GM12878 (cell line): Measurements from ENCODE around the gene STX12. TPM values are rescaled to one million over a fixed set of nuclear protein-coding genes. Genes with fewer than 3 reads are reported as not detected.

Experiments used
- ATAC-seq: fragments of 200-7000 bp; cut with Tn5 transposase; 3 replicates; pipeline ENCODE4 v1.9.1; 2020; ENCODE audit warnings: mild to moderate bottlenecking, moderate library complexity
- BruUV-seq: library from RNA; stranded (reverse); fragments of 400-500 nt; replicated peaks from 2 replicates; lab custom pipeline; 2021; lab: Mats Ljungman, UMichigan
- CTCF ChIA-PET: fragments of 300-600 bp; sonication (Branson Sonifier 250); formaldehyde crosslinking; extraction: SDS; loops from one replicate; lab custom pipeline; 2021; ENCODE audit warnings: inconsistent platforms; lab: Yijun Ruan, JAX
- POLR2A ChIA-PET: fragments of 350-600 bp; formaldehyde crosslinking; extraction: SDS; loops from one replicate; lab custom pipeline; 2021; ENCODE audit warnings: inconsistent platforms; lab: Charles Lee
- RAD21 ChIA-PET: fragments of 300-600 bp; sonication (Branson Sonifier 250); formaldehyde crosslinking; loops from one replicate; lab custom pipeline; 2023; ENCODE audit warnings: antibody characterized with exemption; ENCODE audit not compliant: unreplicated experiment; lab: Charles Lee
- SMC1A ChIA-PET: fragments of 300-600 bp; sonication (Branson Sonifier 250); formaldehyde crosslinking; loops from one replicate; lab custom pipeline; 2023; ENCODE audit not compliant: unreplicated experiment, uncharacterized antibody; lab: Charles Lee
- DNase-seq: peaks from one replicate; pipeline ENCODE4 v3.0.0-alpha.2; 2011; ENCODE audit warnings: low read depth, low spot score
- FAIRE-seq: peaks from 3 replicates; lab custom pipeline; 2011; peaks lifted over from hg19 to GRCh38; lab: Jason Lieb, UNC
- H2AFZ ChIP-seq: 2 replicates; pipeline ENCODE4 v1.6.0; 2011; ENCODE audit warnings: low read depth, low read length, control low read depth; ENCODE audit not compliant: control insufficient read depth
- H3K27ac ChIP-seq: 2 replicates; pipeline ENCODE4 v1.5.1; 2011; ENCODE audit warnings: control low read depth; ENCODE audit not compliant: control insufficient read depth, insufficient read depth
- H3K27me3 ChIP-seq, 2 experiments: replicated peaks in 1 of 2; 2 replicates each; pipeline versions ENCODE4 v1.6.0 to v1.6.1; 2011; ENCODE audit warnings: low read length in 1 of 2; ENCODE audit not compliant: control insufficient read depth in 2 of 2, insufficient read depth in 2 of 2
- H3K36me3 ChIP-seq, 2 experiments: 2 replicates each; pipeline ENCODE4 v1.5.1; 2011; ENCODE audit warnings: low read length in 1 of 2; ENCODE audit not compliant: control insufficient read depth in 2 of 2, insufficient read depth in 2 of 2
- H3K4me1 ChIP-seq: 2 replicates; pipeline ENCODE4 v1.6.1; 2011; ENCODE audit warnings: mild to moderate bottlenecking, low read length, moderate library complexity, mixed read lengths; ENCODE audit not compliant: control insufficient read depth, insufficient read depth
- H3K4me2 ChIP-seq: 2 replicates; pipeline ENCODE4 v1.6.0; 2011; ENCODE audit warnings: control low read depth; ENCODE audit not compliant: control insufficient read depth, insufficient read depth
- H3K4me3 ChIP-seq: fragments of 200-600 bp; sonication (generic); 2 replicates; pipeline ENCODE4 v1.5.1; 2016
- H3K79me2 ChIP-seq: 2 replicates; pipeline ENCODE4 v1.6.0; 2011; ENCODE audit warnings: low read length; ENCODE audit not compliant: control insufficient read depth, insufficient read depth
- H3K9ac ChIP-seq: 2 replicates; pipeline ENCODE4 v1.8.0; 2011; ENCODE audit warnings: low read length, control low read depth, mixed read lengths; ENCODE audit not compliant: control insufficient read depth, insufficient read depth
- H3K9me3 ChIP-seq: replicated peaks from 3 replicates; pipeline ENCODE4 v1.5.1; 2011; ENCODE audit warnings: mild to moderate bottlenecking, low read length; ENCODE audit not compliant: control insufficient read depth, insufficient read depth
- H4K20me1 ChIP-seq: 2 replicates; pipeline ENCODE4 v1.6.0; 2011; ENCODE audit not compliant: control insufficient read depth, insufficient read depth
- BCL11A ChIP-seq: IDR thresholded peaks from 2 replicates; pipeline ENCODE4 v1.6.1; 2011; ENCODE audit warnings: low read depth, low read length
- CBX5 ChIP-seq: sonication (generic); IDR thresholded peaks from 2 replicates; pipeline ENCODE4 v1.6.1; 2016; ENCODE audit warnings: low read depth, moderate library complexity, mild to moderate bottlenecking, inconsistent platforms
- CHD4 ChIP-seq: fragments of 200-600 bp; sonication (generic); IDR thresholded peaks from 2 replicates; pipeline ENCODE4 v1.6.1; 2016; ENCODE audit warnings: mild to moderate bottlenecking
- E2F4 ChIP-seq: IDR thresholded peaks from 2 replicates; pipeline ENCODE4 v1.6.1; 2012; ENCODE audit warnings: low read depth, low read length, improper control_type of control experiment
- GATAD2B ChIP-seq: fragments of 450-650 bp; conservative IDR thresholded peaks from 2 replicates; pipeline ENCODE4 v1.6.1; 2017; ENCODE audit warnings: low read depth, mild to moderate bottlenecking, moderate library complexity
- MXI1 ChIP-seq: fragments of 150-350 bp; IDR thresholded peaks from 2 replicates; pipeline ENCODE4 v1.6.1; 2011; ENCODE audit warnings: low read depth, mild to moderate bottlenecking, inconsistent platforms, low read length, improper control_type of control experiment
- MYC ChIP-seq: IDR thresholded peaks from 2 replicates; pipeline ENCODE4 v1.6.1; 2011; ENCODE audit warnings: mild to moderate bottlenecking, low read length, moderate library complexity, inconsistent platforms; ENCODE audit not compliant: insufficient read depth, insufficient replicate concordance, insufficient read length, severe bottlenecking
- PBX3 ChIP-seq: IDR thresholded peaks from 2 replicates; pipeline ENCODE4 v1.6.1; 2011; ENCODE audit warnings: mild to moderate bottlenecking, low read depth, low read length, moderate library complexity; ENCODE audit not compliant: insufficient replicate concordance
- RCOR1 ChIP-seq: conservative IDR thresholded peaks from 2 replicates; pipeline ENCODE4 v1.6.1; 2012; ENCODE audit warnings: low read depth, low read length, improper control_type of control experiment
- RELA ChIP-seq: fragments of 450-650 bp; IDR thresholded peaks from 2 replicates; pipeline ENCODE4 v1.8.0; 2014; ENCODE audit warnings: borderline replicate concordance; ENCODE audit not compliant: partially characterized antibody
- SREBF2 ChIP-seq: IDR thresholded peaks from 2 replicates; pipeline ENCODE4 v1.6.1; 2012; ENCODE audit warnings: mild to moderate bottlenecking, low read length
- ZNF384 ChIP-seq: IDR thresholded peaks from 2 replicates; pipeline ENCODE4 v1.6.1; 2012; ENCODE audit warnings: low read depth, mild to moderate bottlenecking, low read length, improper control_type of control experiment, borderline replicate concordance
- WGBS: methylation state at CpG from one replicate; pipeline ENCODE4 v1.1.6; 2016; ENCODE audit warnings: low lambda C conversion rate; ENCODE audit not compliant: insufficient replicate concordance, insufficient coverage; ENCODE audit errors: missing lambda C conversion rate; 5-methylcytosine and 5-hydroxymethylcytosine counted together
- in situ Hi-C: fragments of 300-500 bp; cut with MboI; formaldehyde crosslinking; loops from 9 replicates; pipeline ENCODE4 v1.14.3; 2018; ENCODE audit warnings: mixed read lengths
- intact Hi-C: fragments of 100-400 bp; cut with micrococcal nuclease; formaldehyde crosslinking; loops from one replicate; pipeline ENCODE4 v1.14.2; 2022; ENCODE audit not compliant: unreplicated experiment
- polyA plus RNA-seq, 11 experiments: library from polyadenylated mRNA; depleted of rRNA in 4 of 11; unstranded in 6 of 11; stranded (reverse) in 5 of 11; fragments of >200 nt; fragmentation: Nextera tagmentation in 4 of 11; fragmentation: Illumina TruSeq in 1 of 11; extraction: Ambion mirVana in 4 of 11; extraction: Trizol in 1 of 11; gene quantifications; 1 replicate in 1 of 11; 2 replicates in 10 of 11; pipeline versions ENCODE4 v1.2.1 to v1.2.3, GENCODE V29; 2011 to 2016; ENCODE audit warnings: inconsistent platforms in 2 of 11, missing spikeins in 2 of 11, low read depth in 1 of 11
- total RNA-seq, 4 experiments: library from RNA; depleted of rRNA in 3 of 4; stranded (reverse); fragments of >200 nt in 3 of 4; fragmentation: Illumina TruSeq in 1 of 4; extraction: Trizol in 1 of 4; gene quantifications; 2 replicates each; pipeline versions ENCODE4 v1.2.1 to v1.2.3, GENCODE V29; 2013 to 2021

Gene STX12
- total and polyA plus RNA-seq, 10 of the 15 experiments (the other 5 are each of a cell fraction or from before 2014, with no cell fraction given), result 20.2 to 35.0 (median 28.1) TPM

GRCh38 chr1:27770293-27770830, 2.7 kb upstream of the STX12 start:
- BruUV-seq, result no TSS peak
- Histone ChIP-seq H3K27me3 (no peaks in the 10 kb centered on the region), H2AFZ (no peak overlapping the region)
- ChIA-PET SMC1A (interaction anchor here (1.1 to 5.4 kb wide), 5 partner anchors 9 to 63 kb away, joined by 3 to 35 read pairs (median 3); no protein-coding TSS in a partner anchor), RAD21 (interaction anchor here (0.6 kb wide), 1 partner anchor 405 kb away, joined by 5 read pairs; no protein-coding TSS in a partner anchor), POLR2A (no interaction called here)
- FAIRE-seq, result no peak
- TF ChIP-seq RCOR1 (no peak), MXI1 (no peak), PBX3 (no peak), MYC (no peak), CHD4 (no peak), CBX5 (no peak), BCL11A (no peak), SREBF2 (no peak), E2F4 (no peak), ZNF384 (no peak), RELA (no peak), GATAD2B (no peak)
- TF ChIP-seq, all 136 proteins: peak for 0
- no peaks in the 10 kb centered on the region for H3K4me1 ChIP-seq
- no peak overlapping the region for H3K4me3 ChIP-seq
- no peak overlapping the region for H3K9ac ChIP-seq
- H4K20me1 ChIP-seq, result no peaks in the 10 kb centered on the region
- intact Hi-C loops, result loop anchor here (5.0 to 10.0 kb wide), 2 partner anchors 98 to 474 kb away; partner anchors contain the start of gene IFI6
- ATAC-seq (no peak), DNase-seq (no peak)
- no peaks in the 10 kb centered on the region; a peak in 1 of 4 replicates for H3K36me3 ChIP-seq
- H3K27ac ChIP-seq, result no peak overlapping the region
- CTCF ChIA-PET, result interaction anchor here (0.7 to 1.8 kb wide), 3 partner anchors 45 to 101 kb away, joined by 3 to 4 read pairs (median 3); partner anchors contain the start of gene FAM76A
- in situ Hi-C loops, result no loop called here
- H3K9me3 ChIP-seq, result no peaks in the 10 kb centered on the region
- no peak overlapping the region for H3K4me2 ChIP-seq
- 98% methylated on average over 2 of the region's 2 CpGs for WGBS
- peaks cover 24% of the 10 kb centered on the region for H3K79me2 ChIP-seq
